NCI-H1048 (cell line): Measurements from ENCODE around the gene PCDHB7.
"Not testable (repeated sequence)": the region's sequence is repeated elsewhere in the genome, so short reads cannot be mapped to it uniquely, and the experiment has no call there.

Experiments used
- DNase-seq: peaks from one replicate; lab custom pipeline; 2025; lab: John Stamatoyannopoulos, UW

Gene PCDHB7

GRCh38 chr5:141224844-141225243 lies 52.4 kb downstream of the PCDHB7 start:
- not testable (repeated sequence) for DNase-seq

- DNase-seq: not testable (repeated sequence)
Measured at GRCh38 chr5:141225421-141225820, 53.0 kb downstream of the PCDHB7 start.
